HG03571 (cell line): Measurements from ENCODE around the gene CD2BP2.

ENCODE experiments used
- ATAC-seq: cut with Tn5 transposase; IDR thresholded peaks from one replicate; pipeline ENCODE4 v1.9.1; 2021; ENCODE audit not compliant: unreplicated experiment

CD2BP2 gene

DNA sequence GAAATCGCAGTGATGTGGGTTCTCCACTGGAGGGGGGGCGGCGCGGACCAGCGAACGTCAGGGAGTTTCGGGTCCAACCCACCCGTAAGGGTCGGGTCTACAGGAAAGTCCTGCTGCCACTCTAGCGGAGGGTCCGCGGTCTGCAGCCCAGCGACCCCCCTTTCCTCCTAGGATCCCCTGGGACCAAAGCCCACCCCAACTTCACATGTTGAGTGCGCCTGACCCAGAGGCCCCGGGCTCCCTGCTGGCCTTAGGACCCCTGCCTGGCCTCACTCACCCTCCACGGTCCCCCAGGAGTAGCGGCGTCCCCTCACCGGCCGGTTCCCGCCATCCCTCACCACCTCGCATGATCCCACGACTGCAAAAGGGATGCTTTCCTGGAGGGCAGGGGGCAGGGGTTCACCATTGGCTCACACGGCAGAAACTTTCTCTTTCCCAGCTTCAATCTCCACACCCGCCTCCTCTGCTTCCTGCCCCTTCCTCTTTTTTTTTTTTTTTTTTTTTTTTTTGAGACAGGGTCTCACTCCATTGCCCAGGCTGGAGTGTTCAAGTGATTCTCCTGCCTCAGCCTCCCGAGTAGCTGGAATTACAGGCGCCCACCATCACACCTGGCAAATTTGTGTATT lies 24.2 kb upstream of the CD2BP2 start:
- no peak for ATAC-seq

DNA sequence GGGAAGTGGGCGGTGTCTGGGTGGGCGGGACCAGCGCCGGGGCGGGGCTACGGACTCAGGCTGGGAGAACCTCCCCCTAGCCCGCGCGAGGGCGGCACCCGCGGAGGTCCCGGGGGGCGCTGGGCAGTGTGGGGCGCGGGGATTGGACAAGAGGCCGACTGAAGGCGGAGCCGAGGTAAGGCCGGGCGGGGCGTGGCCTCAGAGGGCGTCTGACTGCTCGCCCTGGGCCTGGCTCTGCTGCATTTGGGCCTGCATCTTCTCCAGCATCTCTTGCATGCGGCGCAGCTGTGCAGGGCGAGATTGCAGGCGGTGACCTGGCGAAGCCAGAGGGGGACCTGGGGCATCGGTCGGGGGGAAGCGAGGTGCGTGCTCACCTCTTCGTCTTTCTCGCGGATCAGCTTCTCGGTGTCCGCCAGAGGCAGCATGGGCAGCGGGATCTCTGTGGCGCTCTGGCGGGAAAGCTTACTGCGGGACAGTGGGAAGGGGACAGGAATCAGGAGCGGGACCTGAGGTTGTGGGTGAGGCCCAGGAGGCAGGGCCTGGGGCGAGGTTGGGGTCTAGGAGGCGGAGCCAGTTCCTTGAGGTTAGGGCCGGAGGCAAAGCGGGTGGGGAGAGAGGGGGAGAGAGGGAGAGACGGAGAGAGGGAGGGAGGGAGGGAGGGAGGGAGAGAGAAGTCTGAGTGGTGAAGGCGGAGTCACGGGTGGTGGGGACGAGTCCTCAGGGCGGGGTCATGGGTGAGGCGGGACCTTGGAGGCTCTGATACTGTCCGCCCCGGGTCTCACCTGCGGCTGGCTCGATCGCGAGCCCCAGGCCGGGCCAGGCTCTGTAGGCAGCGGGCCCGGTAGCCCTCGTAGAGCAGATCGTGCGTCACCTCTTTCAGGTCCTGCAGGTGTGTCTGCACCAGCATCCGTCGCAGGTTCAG lies 23.4 kb upstream of the CD2BP2 start:
- peak; percentile 82 for ATAC-seq

- peak; percentile 28 for ATAC-seq
Measured at GRCh38 chr16:30377812-30378235, 22.7 kb upstream of the CD2BP2 start.

DNA sequence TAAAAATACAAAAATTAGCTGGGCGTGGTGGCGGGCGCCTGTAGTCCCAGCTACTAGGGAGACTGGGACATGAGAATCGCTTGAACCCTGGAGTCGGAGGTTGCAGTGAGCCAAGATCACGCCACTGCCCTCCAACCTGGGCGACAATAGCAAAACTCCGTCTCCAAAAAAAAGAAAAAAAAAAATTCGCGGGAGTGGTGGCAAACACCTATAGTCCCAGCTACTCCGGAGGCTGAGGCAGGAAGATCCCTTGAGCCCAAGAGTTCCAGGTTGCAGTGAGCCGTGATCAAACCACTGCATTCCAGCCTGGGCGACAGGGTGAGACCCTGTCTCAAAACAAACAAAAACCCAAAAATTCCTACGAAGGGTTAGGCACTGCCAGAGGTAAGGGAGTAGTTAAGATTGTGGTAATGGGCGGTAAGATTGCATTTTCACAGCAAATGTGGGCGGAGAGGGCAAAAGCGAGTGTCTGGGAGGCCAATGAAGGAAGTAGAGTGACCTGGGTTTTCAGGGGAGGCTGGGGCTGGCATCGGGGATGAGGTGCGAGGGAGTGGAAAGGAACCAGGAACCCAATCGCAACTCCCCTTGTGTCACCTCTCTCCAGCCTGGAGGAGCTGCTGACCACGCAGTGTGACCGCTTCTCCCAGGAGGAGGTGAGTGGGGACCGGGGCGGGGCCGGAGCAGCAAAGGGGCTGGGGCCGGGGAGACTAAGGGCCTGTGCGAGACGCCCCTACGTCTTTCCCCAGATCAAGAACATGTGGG lies 22.1 kb upstream of the CD2BP2 start:
- ATAC-seq = no peak

DNA sequence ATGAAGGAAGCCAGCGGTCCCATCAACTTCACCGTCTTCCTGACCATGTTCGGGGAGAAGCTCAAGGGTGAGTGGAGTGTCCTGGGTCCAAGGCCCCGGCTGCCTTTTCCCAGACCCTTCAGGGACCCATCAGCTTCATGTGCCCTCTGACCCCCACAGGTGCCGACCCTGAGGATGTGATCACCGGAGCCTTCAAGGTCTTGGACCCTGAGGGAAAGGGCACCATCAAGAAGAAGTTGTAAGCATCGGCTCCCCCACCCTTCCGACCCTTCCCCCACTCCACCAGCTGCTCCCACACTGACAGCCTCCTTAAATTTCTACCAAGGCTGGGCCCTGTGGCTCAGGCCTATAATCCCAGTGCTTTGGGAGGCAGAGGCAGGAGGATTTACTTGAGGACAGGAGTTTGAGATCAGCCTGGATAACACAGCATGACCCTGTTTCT lies 21.4 kb upstream of the CD2BP2 start:
- no peak for ATAC-seq

- ATAC-seq = no peak
Measured at GRCh38 chr16:30375864-30376263, 20.8 kb upstream of the CD2BP2 start.

DNA sequence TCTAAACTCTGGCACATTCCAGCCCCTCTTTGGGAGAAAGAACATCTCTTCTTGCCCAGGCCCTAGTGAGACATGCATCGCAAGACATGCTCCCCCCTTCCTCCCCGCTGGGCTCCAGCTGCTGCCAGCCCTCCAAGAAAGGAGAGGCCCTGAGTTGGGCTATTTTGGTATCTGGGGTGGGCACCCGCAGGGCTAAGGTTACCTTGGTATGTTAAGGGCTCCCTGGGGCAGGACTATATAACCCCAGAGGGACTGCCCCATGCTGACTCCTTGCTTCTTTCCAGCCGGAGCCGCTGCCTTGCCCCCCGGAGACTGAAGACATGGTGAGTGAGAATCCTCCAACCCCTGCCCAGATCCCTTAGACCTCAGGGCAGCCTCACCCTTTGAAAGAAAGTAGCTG lies 19.4 kb upstream of the CD2BP2 start, which contains the start of gene MYL11:
TSS of gene MYL11 (plus strand) at position 265 of the 400 bp plus-strand sequence. CDS start at position 321, 56 bp downstream.
- no peak for ATAC-seq

- ATAC-seq = no peak
Measured at GRCh38 chr16:30372725-30373124, 17.6 kb upstream of the CD2BP2 start.

DNA sequence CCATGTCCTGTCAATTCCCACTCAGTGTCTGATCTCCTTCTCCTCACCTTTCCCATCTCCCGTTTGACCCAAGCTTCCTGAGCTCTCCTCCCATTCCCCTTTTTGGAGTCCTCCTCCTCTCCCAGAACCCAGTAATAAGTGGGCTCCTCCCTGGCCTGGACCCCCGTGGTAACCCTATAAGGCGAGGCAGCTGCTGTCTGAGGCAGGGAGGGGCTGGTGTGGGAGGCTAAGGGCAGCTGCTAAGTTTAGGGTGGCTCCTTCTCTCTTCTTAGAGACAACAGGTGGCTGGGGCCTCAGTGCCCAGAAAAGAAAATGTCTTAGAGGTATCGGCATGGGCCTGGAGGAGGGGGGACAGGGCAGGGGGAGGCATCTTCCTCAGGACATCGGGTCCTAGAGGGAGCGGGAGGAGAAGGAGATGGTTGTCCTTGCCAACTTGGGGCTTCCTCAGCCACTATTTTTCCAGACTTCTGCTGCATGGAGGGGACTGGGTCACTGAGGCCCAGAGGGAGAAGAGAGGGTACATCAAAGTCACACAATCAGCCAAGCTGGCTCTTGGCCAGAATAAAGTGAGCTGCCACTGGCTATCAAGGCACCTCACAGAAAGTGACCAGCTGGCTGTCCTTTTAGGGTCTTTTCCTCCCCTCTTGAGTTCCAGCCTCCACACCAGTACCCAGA lies 17.1 kb upstream of the CD2BP2 start:
- no peak for ATAC-seq

- no peak for ATAC-seq
Measured at GRCh38 chr16:30371248-30371816, 16.2 kb upstream of the CD2BP2 start.

GRCh38 chr16:30370456-30371247 lies 15.5 kb upstream of the CD2BP2 start, which contains the start of gene TBC1D10B:
Gene TBC1D10B (minus strand): TSS chr16:30370494. CDS start chr16:30370183, 311 bp downstream.
- peak; percentile 66 for ATAC-seq

- ATAC-seq = peak; percentile 5
Measured at GRCh38 chr16:30369938-30370455, 14.9 kb upstream of the CD2BP2 start.

DNA sequence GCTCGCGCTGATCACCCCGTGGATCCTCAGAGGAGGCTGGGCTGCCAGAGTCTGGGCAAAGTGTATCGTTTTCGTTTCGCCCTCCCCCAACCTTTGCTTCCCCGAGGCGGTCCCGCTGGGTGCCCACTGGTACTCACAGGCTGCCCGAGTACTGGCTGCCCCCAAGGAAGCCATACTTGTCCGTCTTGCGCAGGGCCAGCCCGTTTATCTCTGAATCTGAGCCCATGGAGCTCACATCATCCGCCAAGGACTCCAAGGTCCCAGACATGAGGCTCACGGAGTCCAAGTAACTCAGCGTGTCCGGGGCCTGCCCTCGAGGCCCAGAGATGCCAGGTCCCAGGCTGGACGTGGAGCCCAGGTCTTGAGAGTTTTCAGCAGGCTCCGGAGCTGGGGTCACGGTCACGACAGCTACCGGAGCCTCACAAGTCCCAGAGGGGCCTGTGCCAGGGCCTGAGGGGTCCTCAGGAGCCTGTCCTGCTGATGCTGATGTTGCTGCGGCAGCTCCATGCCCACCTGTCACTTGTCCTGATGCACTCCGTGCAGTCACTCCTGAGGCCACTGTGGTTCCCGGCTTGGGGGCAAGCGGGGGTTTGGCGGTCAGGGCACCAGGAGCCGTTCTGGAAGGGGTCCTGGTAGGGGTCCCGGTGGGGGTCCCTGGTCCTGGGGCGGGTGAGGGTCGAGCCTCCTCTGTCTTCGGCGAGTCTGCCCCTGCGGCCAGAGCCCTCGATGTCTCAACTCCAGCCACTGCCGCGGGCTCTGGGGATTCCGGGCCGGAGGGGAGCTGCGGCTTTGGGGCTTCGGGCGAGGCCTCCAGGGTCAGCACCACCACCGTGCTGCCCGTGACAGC lies 14.2 kb upstream of the CD2BP2 start:
- no peak for ATAC-seq

DNA sequence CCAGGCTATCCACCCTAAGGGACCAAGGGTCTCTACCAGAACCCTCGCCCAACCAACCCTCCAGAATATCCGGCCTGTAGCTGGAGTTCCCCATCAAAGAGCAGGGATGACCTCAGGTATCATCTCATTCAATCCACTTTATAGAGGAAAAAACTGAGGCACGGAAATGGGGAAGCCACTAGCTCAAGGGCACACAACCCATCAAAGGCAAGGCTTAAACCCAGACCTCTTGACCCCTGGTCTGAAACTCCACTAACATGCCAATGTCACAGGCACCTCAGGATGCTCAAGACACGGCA lies 13.6 kb upstream of the CD2BP2 start:
- no peak for ATAC-seq

- ATAC-seq = no peak
Measured at GRCh38 chr16:30368122-30368791, 13.1 kb upstream of the CD2BP2 start.

DNA sequence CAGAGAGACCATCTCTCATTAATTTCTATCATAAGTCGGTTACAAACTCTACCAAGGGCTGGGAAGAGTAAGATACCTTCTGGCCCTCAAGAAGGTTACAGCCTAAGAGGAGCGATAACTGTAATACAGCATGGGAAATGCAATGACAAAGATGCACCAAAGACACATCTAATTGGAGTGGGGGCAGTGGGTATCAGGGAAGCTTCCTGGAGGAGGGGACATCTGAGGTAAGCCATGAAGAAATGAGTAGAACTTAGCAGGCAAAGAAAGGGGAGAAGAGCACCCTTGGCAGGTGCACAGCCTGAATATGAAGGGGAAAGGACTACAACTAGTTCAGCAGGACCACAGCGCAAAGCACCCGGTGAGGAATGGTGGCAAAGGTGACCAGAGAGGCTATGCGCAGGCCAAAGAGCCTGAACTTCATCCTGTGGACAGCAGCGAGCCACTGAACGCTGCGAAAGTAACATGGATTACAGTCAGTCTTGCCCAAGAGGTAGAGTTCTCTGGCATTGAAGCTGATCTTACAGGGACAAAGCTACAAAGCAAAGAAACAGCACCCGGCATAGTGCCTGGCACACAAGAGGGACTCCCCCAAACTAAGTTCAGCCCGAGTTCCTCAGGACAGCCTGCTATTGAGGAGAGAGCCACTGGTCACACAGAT lies 12.4 kb upstream of the CD2BP2 start:
- no peak for ATAC-seq

DNA sequence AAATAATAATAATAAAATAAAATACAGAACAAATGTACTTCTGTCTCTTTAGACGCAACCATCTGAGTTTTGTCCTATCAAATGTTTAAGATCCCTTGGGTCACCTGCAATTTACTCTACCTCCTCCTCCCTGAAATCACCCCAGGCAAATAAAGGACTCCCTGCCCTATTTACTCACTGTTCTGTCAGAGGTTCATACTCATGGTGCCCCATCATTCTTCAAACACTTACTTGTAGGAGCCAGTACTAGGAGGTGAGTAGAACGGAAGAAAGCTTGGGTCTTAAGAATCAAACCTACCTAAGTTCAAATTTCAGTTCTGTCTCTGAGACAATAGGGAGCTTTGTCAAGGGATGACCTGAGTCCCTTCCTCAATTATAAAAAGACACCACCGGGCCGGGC lies 11.4 kb upstream of the CD2BP2 start:
- ATAC-seq = no peak

- ATAC-seq = no peak
Measured at GRCh38 chr16:30365200-30365599, 10.1 kb upstream of the CD2BP2 start.
